ENCODE measurements around the gene SLAIN2.
"Not testable (repeated sequence)": the region's sequence is repeated elsewhere in the genome, so short reads cannot be mapped to it uniquely, and the experiment has no call there.

SLAIN2 gene

DNA sequence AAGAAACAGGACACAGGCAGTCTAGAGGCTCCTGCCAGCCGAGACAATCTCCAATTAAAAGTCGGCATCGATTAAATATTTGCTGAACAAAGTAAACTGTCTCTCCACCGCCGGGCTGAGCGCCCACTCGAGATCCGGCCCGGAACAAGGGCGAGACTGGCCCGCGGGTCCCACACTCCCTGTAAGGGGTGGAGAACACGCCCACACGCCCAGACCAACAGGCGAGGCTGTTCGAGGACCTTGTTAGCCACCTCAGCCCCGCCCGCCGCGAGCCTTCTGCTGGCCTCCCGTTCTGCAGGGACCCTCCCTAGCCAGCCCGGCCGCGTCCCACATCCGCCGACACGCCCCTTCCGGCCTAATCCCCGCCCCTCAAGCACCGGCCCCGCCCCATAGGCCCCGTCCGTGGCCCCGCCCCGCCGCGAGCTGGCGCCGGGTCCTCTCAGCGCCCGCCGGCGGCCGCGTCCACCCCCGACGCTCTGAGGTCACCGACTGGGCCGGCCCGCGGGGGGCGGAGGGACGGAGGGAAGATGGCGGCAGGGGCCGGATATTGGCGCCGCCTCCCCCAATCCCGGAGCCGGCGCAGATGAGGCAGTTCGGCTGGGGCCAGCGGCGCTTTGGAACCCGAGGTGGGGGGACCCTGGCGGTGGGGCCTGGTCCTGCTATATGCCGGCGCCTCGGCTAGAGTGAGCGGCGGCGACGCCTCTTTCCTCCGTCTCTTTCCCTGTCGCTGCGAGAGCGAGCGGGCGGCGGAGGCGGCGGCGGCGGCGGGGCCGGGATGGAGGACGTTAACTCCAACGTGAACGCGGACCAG, at the start of gene SLAIN2:
Gene SLAIN2 (plus strand): TSS at position 565 of the 811 bp plus-strand sequence. CDS start 211 bp downstream, at position 776.
- Histone ChIP-seq H3F3A (ENCODE audit: control insufficient read depth, insufficient read depth) (peaks cover 5% of the 10 kb centered on the region; the same call in 1 of the 2 replicates), H4K20me1 (ENCODE audit: control insufficient read depth, insufficient read depth, low read depth, low read length) (peaks cover 6% of the 10 kb centered on the region; the same call in 1 of the 2 replicates), H3K27me3 (ENCODE audit: control insufficient read depth, low read length) (no peaks in the 10 kb centered on the region; the same call in 1 of the 2 replicates), H3K4me3 (ENCODE audit: low read length) (peak within 1 kb of the TSS; percentile 98), H3K9me3 (ENCODE audit: control insufficient read depth, insufficient read depth, low read length) (no peaks in the 10 kb centered on the region), H3K79me2 (ENCODE audit: control insufficient read depth, low read length) (peaks cover 47% of the 10 kb centered on the region), H3K4me2 (ENCODE audit: low read length) (peak within 1 kb of the TSS; percentile 98), H3K36me3 (ENCODE audit: control insufficient read depth, low read length) (peaks cover 5% of the 10 kb centered on the region; the same call in 1 of the 2 replicates), H3K9me2 (replicated peaks; ENCODE audit: control insufficient read depth, low read length) (no peaks in the 10 kb centered on the region; the same call in 1 of the 2 replicates), H3K27ac (ENCODE audit: low read depth, low read length) (peak within 1 kb of the TSS; percentile 75), H3K4me1 (ENCODE audit: control insufficient read depth, low read length) (peaks cover 28% of the 10 kb centered on the region)
- TF ChIP-seq EZH2phosphoT487 (IDR thresholded peaks at IDR 0.05; ENCODE audit: borderline replicate concordance, low read length) (no peak), CTCF (IDR thresholded peaks at IDR 0.05; ENCODE audit: low read depth, low read length, poor library complexity, severe bottlenecking) (no peak)

DNA sequence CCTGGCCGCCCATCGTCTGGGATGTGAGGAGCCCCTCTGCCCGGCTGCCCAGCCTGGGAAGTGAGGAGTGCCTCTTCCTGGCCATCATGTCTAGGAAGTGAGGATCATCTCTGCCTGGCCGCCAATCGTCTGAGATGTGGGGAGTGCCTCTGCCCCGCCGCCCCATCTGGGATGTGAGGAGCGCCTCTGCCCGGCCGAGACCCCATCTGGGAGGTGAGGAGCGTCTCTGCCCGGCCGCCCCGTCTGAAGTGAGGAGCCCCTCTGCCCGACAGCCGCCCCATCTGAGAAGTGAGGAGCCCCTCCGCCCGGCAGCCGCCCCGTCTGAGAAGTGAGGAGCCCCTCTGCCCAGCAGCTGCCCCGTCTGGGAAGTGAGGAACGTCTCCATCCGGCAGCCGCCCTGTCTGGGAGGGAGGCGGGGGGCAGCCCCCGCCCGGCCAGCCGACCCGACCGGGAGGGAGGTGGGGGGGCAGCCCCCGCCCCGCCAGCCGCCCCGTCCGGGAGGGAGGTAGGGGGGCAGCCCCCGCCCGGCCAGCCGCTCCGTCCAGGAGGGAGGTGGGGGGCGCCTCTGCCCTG, 49.0 kb upstream of the SLAIN2 start:
- H3F3A ChIP-seq (ENCODE audit: control insufficient read depth, insufficient read depth); H3K9me2 ChIP-seq (replicated peaks; ENCODE audit: control insufficient read depth, low read length); H3K4me1 ChIP-seq (ENCODE audit: control insufficient read depth, low read length); H3K4me2 ChIP-seq (ENCODE audit: low read length); H3K36me3 ChIP-seq (ENCODE audit: control insufficient read depth, low read length); H4K20me1 ChIP-seq (ENCODE audit: control insufficient read depth, insufficient read depth, low read depth, low read length); H3K4me3 ChIP-seq (ENCODE audit: low read length); H3K27ac ChIP-seq (ENCODE audit: low read depth, low read length); H3K9me3 ChIP-seq (ENCODE audit: control insufficient read depth, insufficient read depth, low read length); H3K27me3 ChIP-seq (ENCODE audit: control insufficient read depth, low read length); H3K79me2 ChIP-seq (ENCODE audit: control insufficient read depth, low read length): not testable (repeated sequence)

DNA sequence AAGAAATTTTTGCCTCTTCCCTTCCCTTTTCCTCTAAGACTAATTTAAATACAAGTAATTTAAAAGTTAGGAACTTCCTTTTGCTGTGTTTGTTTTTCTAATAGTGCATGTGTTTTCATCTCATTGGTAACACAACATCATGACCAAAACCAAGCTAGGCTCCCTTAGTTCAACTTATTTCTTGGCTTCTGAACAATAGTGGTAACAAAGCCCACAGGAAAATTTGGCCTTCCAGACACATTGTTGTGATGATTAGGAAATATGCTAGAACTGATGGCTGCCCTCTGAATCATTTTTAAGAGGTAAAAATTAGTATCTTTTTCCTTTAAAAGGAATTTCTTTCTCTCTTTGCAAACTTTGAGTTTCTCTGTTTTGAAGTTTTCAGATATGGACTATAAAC, 46.2 kb upstream of the SLAIN2 start:
- no peak overlapping the region for H3K27ac ChIP-seq (ENCODE audit: low read depth, low read length)
- no peak overlapping the region for H3K4me3 ChIP-seq (ENCODE audit: low read length)
- H3K4me1 ChIP-seq (ENCODE audit: control insufficient read depth, low read length): peaks cover 3% of the 10 kb centered on the region; the same call in 1 of the 2 replicates
- no peaks in the 10 kb centered on the region for H3F3A ChIP-seq (ENCODE audit: control insufficient read depth, insufficient read depth)
- no peaks in the 10 kb centered on the region for H3K9me3 ChIP-seq (ENCODE audit: control insufficient read depth, insufficient read depth, low read length)
- no peaks in the 10 kb centered on the region for H3K79me2 ChIP-seq (ENCODE audit: control insufficient read depth, low read length)
- no peak overlapping the region for H3K4me2 ChIP-seq (ENCODE audit: low read length)
- no peaks in the 10 kb centered on the region for H3K36me3 ChIP-seq (ENCODE audit: control insufficient read depth, low read length)
- no peak for TF ChIP-seq CTCF (IDR thresholded peaks at IDR 0.05; ENCODE audit: low read depth, low read length, poor library complexity, severe bottlenecking)
- no peak for TF ChIP-seq EZH2phosphoT487 (IDR thresholded peaks at IDR 0.05; ENCODE audit: borderline replicate concordance, low read length)
- no peaks in the 10 kb centered on the region for H4K20me1 ChIP-seq (ENCODE audit: control insufficient read depth, insufficient read depth, low read depth, low read length)
- H3K27me3 ChIP-seq (ENCODE audit: control insufficient read depth, low read length): no peaks in the 10 kb centered on the region
- no peaks in the 10 kb centered on the region for H3K9me2 ChIP-seq (replicated peaks; ENCODE audit: control insufficient read depth, low read length)

DNA sequence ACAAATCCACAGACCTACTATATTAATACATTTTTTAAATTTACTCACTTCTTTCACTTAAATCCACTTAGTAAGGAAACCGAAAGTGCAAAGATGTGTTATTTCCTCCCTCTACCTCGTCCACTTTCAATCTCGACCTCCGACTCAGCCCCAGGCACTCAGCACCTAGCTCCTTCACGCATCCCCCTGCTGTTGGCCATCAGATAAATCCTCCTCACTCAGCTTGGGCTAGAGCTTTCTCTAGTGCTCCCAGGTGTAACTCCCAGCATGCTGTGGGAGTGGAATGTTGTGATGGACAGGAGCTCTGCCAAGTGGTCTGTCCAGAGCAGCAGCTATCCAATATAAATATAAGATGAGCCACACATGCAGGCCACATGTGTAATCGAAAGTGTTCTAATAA, 45.0 kb upstream of the SLAIN2 start:
- no peak overlapping the region for H3K4me3 ChIP-seq (ENCODE audit: low read length)
- H4K20me1 ChIP-seq (ENCODE audit: control insufficient read depth, insufficient read depth, low read depth, low read length): no peaks in the 10 kb centered on the region
- H3K9me3 ChIP-seq (ENCODE audit: control insufficient read depth, insufficient read depth, low read length): no peaks in the 10 kb centered on the region
- no peaks in the 10 kb centered on the region for H3F3A ChIP-seq (ENCODE audit: control insufficient read depth, insufficient read depth)
- H3K27ac ChIP-seq (ENCODE audit: low read depth, low read length): no peak overlapping the region
- no peaks in the 10 kb centered on the region for H3K27me3 ChIP-seq (ENCODE audit: control insufficient read depth, low read length)
- no peak for TF ChIP-seq CTCF (IDR thresholded peaks at IDR 0.05; ENCODE audit: low read depth, low read length, poor library complexity, severe bottlenecking)
- TF ChIP-seq EZH2phosphoT487 (IDR thresholded peaks at IDR 0.05; ENCODE audit: borderline replicate concordance, low read length): no peak
- no peak overlapping the region for H3K4me2 ChIP-seq (ENCODE audit: low read length)
- H3K36me3 ChIP-seq (ENCODE audit: control insufficient read depth, low read length): no peaks in the 10 kb centered on the region
- H3K4me1 ChIP-seq (ENCODE audit: control insufficient read depth, low read length): peaks cover 3% of the 10 kb centered on the region; the same call in 1 of the 2 replicates
- no peaks in the 10 kb centered on the region for H3K9me2 ChIP-seq (replicated peaks; ENCODE audit: control insufficient read depth, low read length)
- no peaks in the 10 kb centered on the region for H3K79me2 ChIP-seq (ENCODE audit: control insufficient read depth, low read length)
